CD4-positive, alpha-beta T cell treated with Interleukin-6 at 100 ng/mL for 8 hours (primary cell): ENCODE data around the gene PTOV1.

ENCODE experiments used
- DNase-seq: peaks from one replicate; pipeline ENCODE4 v3.0.0-alpha.2; 2020; ENCODE audit warnings: mixed read lengths, low spot score

The PTOV1 gene

GRCh38 chr19:49850487-49851342, at the start of gene PTOV1:
PTOV1 (plus strand) TSS chr19:49851159.
- peak; percentile 84 for DNase-seq

- DNase-seq: no peak
These were observed 49.5 kb upstream of the PTOV1 start for GRCh38 chr19:49801401-49801888.

DNA sequence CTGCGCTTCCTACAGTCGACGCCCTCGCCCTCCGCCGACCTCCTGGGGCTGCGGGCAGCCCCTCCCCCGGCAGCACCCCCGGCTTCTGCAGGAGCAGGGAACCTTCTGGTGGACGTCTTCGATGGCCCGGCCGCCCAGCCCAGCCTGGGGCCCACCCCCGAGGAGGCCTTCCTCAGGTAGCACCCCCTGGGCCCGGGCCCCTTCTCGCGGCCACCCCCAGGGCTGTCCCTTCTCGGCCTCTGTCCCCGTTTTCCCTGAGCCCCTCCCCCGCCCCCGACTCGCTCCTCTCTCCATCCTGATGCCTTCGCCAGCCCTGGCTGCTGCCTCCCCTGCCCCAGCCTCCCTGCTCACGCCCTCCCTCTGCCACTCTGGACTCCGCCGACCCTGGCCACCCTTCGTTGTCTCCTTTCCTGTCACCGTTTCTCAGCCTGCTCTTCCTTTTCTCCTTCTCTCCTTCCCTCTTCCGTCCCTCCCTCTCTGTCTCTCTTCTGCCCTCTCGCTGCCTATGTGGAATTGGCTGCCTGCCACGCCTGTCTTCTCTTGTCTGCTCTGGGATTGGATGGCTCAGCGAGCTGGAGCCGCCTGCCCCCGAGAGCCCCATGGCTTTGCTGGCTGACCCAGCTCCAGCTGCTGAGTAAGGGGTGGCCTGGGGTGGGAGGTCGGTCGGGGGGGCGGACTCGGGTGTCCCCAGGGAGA, 48.8 kb upstream of the PTOV1 start:
- no peak for DNase-seq

DNA sequence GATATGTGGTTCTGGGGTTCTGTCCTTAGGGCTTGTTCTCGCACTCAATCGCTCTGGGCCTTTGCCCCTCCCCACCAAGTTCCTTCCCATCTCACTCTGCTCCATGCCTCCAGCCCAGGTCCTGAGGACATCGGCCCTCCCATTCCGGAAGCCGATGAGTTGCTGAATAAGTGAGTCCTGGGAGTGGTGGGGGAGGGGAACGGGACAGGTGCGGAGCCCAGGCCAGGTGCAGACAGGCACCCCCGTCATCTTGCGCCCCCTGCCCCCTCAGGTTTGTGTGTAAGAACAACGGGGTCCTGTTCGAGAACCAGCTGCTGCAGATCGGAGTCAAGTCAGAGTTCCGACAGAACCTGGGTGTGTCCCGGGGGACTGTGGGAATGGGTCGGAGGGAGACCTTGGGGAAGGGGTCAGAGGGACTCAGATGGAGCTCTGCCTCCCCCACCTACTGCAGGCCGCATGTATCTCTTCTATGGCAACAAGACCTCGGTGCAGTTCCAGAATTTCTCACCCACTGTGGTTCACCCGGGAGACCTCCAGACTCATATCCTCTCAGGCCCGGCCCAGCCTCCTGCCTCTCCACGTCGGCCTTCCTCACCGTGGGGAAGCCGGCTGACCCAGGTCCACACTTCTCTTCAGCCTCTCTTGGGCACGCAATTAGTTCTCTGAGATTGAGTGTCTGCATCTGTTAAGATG, 48.0 kb upstream of the PTOV1 start:
- DNase-seq: no peak

GRCh38 chr19:49803529-49803856, 47.5 kb upstream of the PTOV1 start:
- no peak for DNase-seq

GRCh38 chr19:49805822-49806619, 44.9 kb upstream of the PTOV1 start:
- DNase-seq: no peak

- no peak for DNase-seq
These were observed 44.4 kb upstream of the PTOV1 start for GRCh38 chr19:49806620-49806959.

GRCh38 chr19:49807058-49807903, 43.7 kb upstream of the PTOV1 start:
- DNase-seq: no peak

DNA sequence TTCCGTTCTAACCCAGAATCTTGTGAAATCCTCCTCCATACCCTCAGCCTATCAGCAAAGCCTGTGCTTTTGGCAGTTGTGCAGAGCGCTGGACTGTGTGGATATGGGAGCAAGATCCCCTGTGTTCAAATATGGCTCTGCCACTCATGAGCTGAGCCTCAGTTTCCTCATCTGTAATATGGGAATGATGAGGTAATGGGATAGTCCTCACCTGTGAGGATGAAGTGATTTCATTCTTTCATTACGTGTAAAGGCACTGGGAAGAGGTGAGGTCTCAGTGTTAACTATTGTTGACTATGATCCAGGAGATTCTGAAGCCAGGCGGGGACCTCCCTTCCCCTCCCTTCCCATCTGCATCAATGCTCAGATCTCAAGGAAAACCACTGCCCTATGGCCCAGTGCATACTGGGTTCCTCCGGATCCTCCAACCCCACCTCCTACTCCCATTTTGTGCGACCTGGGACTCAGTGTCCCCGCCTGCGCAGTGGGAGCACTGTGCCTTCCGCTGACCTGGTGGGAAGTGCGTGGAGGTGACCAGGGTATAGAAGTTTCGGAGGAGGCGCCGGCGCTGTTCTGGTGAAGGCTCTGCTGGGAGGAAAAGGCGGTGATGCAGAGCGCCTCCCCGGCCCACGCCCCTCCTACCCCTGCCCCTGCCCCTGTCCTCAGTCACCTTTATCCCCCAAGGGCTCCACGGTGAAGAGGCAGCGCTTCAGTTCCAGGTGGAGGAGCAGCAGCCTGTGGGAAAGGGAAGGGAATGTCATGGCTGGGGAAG, 42.9 kb upstream of the PTOV1 start:
- no peak for DNase-seq

DNA sequence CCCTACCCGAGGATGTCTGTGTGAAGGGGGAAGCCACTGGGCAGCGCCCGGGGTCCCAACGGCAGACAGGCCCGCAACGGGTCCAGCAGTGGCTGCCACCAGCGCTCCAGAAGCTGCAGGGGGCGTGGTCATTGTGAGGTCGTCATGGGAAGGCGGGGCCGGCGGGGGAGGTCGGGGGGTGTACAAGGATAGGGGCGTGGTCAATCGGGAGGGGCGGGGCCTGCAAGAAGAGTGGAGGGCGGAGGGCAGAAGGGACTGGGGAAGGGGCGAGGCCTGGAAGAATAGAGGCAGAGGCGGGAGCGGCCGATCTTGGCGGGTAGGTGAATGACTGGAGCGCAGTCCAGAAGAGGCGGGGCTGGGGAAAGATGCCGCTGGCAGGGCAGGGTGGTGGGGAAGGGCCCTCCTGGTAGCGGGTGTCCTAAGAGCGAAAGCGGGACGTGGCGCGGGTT, 42.2 kb upstream of the PTOV1 start:
- peak; percentile 85 for DNase-seq

GRCh38 chr19:49809160-49809940, 41.6 kb upstream of the PTOV1 start:
- peak; percentile 27 for DNase-seq

- DNase-seq: no peak
These were observed 41.0 kb upstream of the PTOV1 start for GRCh38 chr19:49809941-49810389.

DNA sequence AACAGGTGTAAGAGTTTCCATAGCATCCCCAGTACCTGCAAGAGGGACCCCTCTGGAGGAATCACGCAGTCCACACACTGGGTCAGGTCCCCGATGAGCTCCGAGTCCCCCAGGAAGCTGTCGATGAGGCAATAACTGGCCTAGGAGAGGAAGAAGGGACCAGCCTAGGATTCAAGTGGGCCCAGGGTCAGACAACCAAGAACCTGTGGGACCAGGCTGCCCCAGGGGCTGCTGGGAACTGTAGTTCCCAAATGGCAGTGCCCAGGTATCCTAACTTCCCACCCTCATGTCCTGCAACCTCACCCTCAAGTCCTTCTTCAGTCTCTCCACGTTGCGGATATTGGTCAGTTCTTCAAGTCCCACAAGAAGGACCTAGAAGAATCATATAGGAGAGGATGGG, 39.6 kb upstream of the PTOV1 start:
- no peak for DNase-seq

- DNase-seq: no peak
These were observed 38.4 kb upstream of the PTOV1 start for GRCh38 chr19:49812452-49812996.

DNA sequence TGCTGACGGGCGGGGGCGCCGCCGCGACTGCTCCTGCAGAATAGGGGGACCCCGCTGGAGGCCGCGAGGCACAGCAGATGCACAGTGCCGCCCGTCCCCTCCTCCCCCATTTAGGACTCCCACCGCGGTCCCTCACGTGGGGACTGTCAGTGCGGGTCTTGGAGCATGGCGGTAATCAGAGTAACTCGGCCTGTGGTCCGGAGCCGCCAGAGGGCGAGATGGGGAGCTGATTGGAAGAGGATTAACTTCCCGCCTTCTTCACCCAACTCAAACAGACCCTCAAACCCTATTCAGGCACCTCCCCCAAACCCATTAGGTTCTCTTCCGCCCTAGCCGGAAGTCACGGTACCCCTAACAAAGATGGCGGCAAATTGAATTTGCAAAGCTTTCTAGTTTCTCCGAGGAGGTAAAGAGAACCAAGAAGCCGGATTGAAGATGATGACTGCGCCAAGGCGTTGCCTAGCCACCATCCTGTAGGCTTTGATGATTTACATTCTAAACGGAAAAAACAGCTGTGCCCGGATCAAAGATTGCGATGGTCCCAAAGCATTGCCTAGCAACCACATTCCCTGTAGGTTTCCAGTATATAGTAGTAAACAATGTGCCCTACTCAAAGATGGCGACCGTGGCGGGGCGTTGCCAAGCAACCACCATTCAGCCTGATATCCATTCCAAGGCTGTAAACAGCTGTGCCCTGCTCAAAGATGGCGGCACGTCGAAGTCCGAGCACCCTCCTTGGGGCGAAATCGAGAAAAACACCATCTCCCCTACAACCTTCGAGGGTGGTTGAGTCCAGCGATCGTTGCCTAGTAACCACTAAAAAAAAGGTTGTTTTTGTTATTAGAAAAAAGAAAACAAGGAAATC, 37.7 kb upstream of the PTOV1 start, which contains the start of gene FUZ:
Gene FUZ, minus strand, starts transcription at position 296 of the 865 bp plus-strand sequence. Its CDS starts 186 bp downstream, at position 110.
- DNase-seq: peak; percentile 95

DNA sequence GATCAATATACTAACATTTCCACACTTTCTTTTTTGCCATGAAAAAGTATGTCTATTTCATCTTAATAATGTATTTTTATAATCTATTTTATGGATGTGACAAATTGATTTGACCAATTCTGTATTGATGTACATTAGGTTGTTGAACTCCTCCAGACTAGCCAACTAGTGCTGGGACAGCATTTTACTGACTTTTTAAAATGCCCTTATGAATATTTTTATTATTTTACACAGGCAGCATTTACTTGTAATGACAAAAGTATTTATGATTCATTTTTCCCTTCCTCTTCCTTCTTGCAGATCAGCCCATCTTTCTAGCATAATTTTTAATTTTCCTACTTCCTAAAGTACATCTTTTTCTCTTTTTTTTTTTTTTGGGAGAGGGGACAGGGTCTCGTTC, 36.9 kb upstream of the PTOV1 start:
- no peak for DNase-seq

DNA sequence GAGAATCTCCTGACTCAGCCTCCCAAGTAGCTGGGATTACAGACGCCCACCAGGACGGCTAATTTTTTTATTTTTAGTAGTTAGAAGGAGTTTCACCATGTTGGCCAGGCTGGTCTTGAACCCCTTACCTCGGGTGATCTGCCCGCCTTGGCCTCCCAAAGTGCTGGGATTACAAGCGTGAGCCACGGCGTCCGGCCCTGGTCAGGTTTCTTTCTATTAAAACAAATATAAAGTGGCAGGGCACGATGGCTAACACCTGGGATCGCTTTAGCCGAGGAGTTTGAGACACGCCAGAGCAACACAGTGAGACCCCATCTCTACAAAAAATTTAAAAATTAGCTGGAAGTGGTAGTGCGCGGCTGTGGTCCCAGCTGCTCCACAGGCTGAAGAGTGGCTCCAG, 34.4 kb upstream of the PTOV1 start:
- no peak for DNase-seq
